Measurements from ENCODE around the gene OR5A1.

DNA sequence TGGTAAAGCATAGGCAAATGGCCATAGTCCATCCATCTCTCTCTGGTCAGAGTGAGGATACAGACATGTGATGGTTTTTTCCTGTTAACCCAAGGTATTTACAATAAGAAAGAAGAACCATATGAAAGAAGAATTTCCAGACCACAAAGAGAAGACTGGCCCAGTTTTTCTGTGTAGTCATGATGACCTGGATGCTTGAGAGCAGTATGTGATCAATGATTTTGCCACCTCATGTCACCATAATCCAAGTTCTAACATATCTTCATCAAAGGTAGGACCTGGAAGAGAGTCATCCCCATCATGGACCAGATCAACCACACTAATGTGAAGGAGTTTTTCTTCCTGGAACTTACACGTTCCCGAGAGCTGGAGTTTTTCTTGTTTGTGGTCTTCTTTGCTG is 20.4 kb downstream of the OR5A1 start, which contains the start of gene OR4D6:
- TF ChIP-seq, protein P1, sequence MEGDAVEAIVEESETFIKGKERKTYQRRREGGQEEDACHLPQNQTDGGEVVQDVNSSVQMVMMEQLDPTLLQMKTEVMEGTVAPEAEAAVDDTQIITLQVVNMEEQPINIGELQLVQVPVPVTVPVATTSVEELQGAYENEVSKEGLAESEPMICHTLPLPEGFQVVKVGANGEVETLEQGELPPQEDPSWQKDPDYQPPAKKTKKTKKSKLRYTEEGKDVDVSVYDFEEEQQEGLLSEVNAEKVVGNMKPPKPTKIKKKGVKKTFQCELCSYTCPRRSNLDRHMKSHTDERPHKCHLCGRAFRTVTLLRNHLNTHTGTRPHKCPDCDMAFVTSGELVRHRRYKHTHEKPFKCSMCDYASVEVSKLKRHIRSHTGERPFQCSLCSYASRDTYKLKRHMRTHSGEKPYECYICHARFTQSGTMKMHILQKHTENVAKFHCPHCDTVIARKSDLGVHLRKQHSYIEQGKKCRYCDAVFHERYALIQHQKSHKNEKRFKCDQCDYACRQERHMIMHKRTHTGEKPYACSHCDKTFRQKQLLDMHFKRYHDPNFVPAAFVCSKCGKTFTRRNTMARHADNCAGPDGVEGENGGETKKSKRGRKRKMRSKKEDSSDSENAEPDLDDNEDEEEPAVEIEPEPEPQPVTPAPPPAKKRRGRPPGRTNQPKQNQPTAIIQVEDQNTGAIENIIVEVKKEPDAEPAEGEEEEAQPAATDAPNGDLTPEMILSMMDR (IDR thresholded peaks at IDR 0.05; ENCODE audit: low read depth, low read length, poor library complexity, severe bottlenecking): no peak
- no peak for TF ChIP-seq EZH2phosphoT487 (IDR thresholded peaks at IDR 0.05; ENCODE audit: borderline replicate concordance, low read length)
